Neural cell (in vitro differentiated cells): ENCODE measurements around the gene OTUB2. TPM values are rescaled to one million over a fixed set of nuclear protein-coding genes. Genes with fewer than 3 reads are reported as not detected.

Experiments
- H2AFZ ChIP-seq: fragments of 200-600, 300-800 bp; sonication (generic), shearing (Covaris generic); 2 replicates; pipeline ENCODE4 v1.6.0; 2014; ENCODE audit warnings: low read depth, mild to moderate bottlenecking, antibody characterized with exemption, low read length, moderate library complexity
- H3F3A ChIP-seq: fragments of 200-600 bp; shearing (Covaris generic); 2 replicates; pipeline ENCODE4 v1.6.1; 2016; ENCODE audit warnings: mild to moderate bottlenecking, moderate library complexity, mixed read lengths, antibody characterized with exemption, low read length; ENCODE audit not compliant: insufficient read depth, poor library complexity, severe bottlenecking
- H3K27ac ChIP-seq: fragments of 200-600, 300-800 bp; sonication (generic), shearing (Covaris generic); 2 replicates; pipeline ENCODE4 v1.5.1; 2014; ENCODE audit warnings: mild to moderate bottlenecking, low read length, moderate library complexity
- H3K27me3 ChIP-seq: fragments of 300-800, 200-600 bp; sonication (generic), shearing (Covaris generic); 2 replicates; pipeline ENCODE4 v1.6.0; 2014; ENCODE audit warnings: mild to moderate bottlenecking, low read depth, low read length, moderate library complexity; ENCODE audit not compliant: insufficient read depth
- H3K36me3 ChIP-seq: fragments of 300-800, 200-600 bp; sonication (generic), shearing (Covaris generic); 2 replicates; pipeline ENCODE4 v1.5.1; 2014; ENCODE audit warnings: mild to moderate bottlenecking, antibody characterized with exemption, low read length, moderate library complexity; ENCODE audit not compliant: insufficient read depth
- H3K4me2 ChIP-seq: fragments of 300-800, 200-600 bp; sonication (generic), shearing (Covaris generic); 2 replicates; pipeline ENCODE4 v1.6.0; 2014; ENCODE audit warnings: mild to moderate bottlenecking, low read length
- H3K4me3 ChIP-seq: fragments of 300-800, 200-600 bp; sonication (generic), shearing (Covaris generic); 2 replicates; pipeline ENCODE4 v1.5.1; 2014; ENCODE audit warnings: mild to moderate bottlenecking, low read length, moderate library complexity
- H3K79me2 ChIP-seq: fragments of 200-600 bp; shearing (Covaris generic); replicated peaks from 2 replicates; pipeline ENCODE4 v1.6.0; 2014; ENCODE audit warnings: mild to moderate bottlenecking, low read length, moderate library complexity; ENCODE audit not compliant: insufficient read depth
- H3K9ac ChIP-seq: fragments of 300-800, 200-600 bp; sonication (generic), shearing (Covaris generic); 2 replicates; pipeline ENCODE4 v1.6.1; 2016; ENCODE audit warnings: mild to moderate bottlenecking, low read length, mixed read lengths
- H3K9me2 ChIP-seq: fragments of 200-600 bp; shearing (Covaris generic); 2 replicates; pipeline ENCODE4 v1.6.1; 2016; ENCODE audit warnings: mild to moderate bottlenecking, low read length, mixed read lengths; ENCODE audit not compliant: insufficient read depth
- H3K9me3 ChIP-seq: fragments of 200-600, 300-800 bp; sonication (generic), shearing (Covaris generic); 2 replicates; pipeline ENCODE4 v1.6.1; 2016; ENCODE audit warnings: mild to moderate bottlenecking, mixed run types, low read length, moderate library complexity, mixed read lengths
- H4K20me1 ChIP-seq: fragments of 200-600 bp; shearing (Covaris generic); 2 replicates; pipeline ENCODE4 v1.6.1; 2016; ENCODE audit warnings: mild to moderate bottlenecking, mixed run types; ENCODE audit not compliant: insufficient read depth
- CTCF ChIP-seq: fragments of 450-650 bp; IDR thresholded peaks from 2 replicates; pipeline ENCODE4 v1.5.1; 2014; ENCODE audit warnings: antibody characterized with exemption, mild to moderate bottlenecking, moderate library complexity; ENCODE audit not compliant: poor library complexity, severe bottlenecking
- EP300 ChIP-seq: fragments of 450-650 bp; conservative IDR thresholded peaks from 2 replicates; pipeline ENCODE4 v1.6.1; 2014; ENCODE audit warnings: antibody characterized with exemption, mild to moderate bottlenecking, moderate library complexity; ENCODE audit not compliant: poor library complexity, severe bottlenecking
- EZH2 ChIP-seq: fragments of 200-600, 300-800 bp; shearing (Covaris generic), sonication (generic); IDR thresholded peaks from 2 replicates; pipeline ENCODE4 v1.6.1; 2014; ENCODE audit warnings: antibody characterized with exemption, low read length, borderline replicate concordance, mild to moderate bottlenecking; ENCODE audit not compliant: insufficient read depth, poor library complexity, severe bottlenecking
- MXI1 ChIP-seq: fragments of 450-650 bp; conservative IDR thresholded peaks from 2 replicates; pipeline ENCODE4 v1.6.1; 2014; ENCODE audit warnings: antibody characterized with exemption, mild to moderate bottlenecking; ENCODE audit not compliant: poor library complexity, severe bottlenecking
- POLR2AphosphoS5 ChIP-seq: IDR thresholded peaks from 2 replicates; pipeline ENCODE4 v1.6.1; 2012
- RAD21 ChIP-seq: fragments of 450-650 bp; conservative IDR thresholded peaks from 2 replicates; pipeline ENCODE4 v1.6.1; 2014; ENCODE audit warnings: antibody characterized with exemption, mild to moderate bottlenecking, moderate library complexity
- REST ChIP-seq: IDR thresholded peaks from 2 replicates; pipeline ENCODE4 v1.6.1; 2012; ENCODE audit warnings: borderline replicate concordance
- SMC3 ChIP-seq: fragments of 450-650 bp; conservative IDR thresholded peaks from 2 replicates; pipeline ENCODE4 v1.6.1; 2014; ENCODE audit warnings: antibody characterized with exemption, mild to moderate bottlenecking, moderate library complexity; ENCODE audit not compliant: poor library complexity
- TAF1 ChIP-seq: IDR thresholded peaks from 2 replicates; pipeline ENCODE4 v1.6.1; 2012; ENCODE audit warnings: low read depth
- polyA plus RNA-seq: library from polyadenylated mRNA; depleted of rRNA; stranded (reverse); fragments of >200 nt; gene quantifications from 2 replicates; pipeline ENCODE4 v1.2.3, GENCODE V29; 2014

OTUB2 gene
- polyA plus RNA-seq, 1 donor from 2014 or later: 2.5 TPM

GRCh38 chr14:94051779-94052178, 25.6 kb downstream of the OTUB2 start:
- Histone ChIP-seq H3K9me2 (no peaks in the 10 kb centered on the region), H3K36me3 (peaks cover 9% of the 10 kb centered on the region), H3K9ac (no peak overlapping the region), H3K4me2 (no peak overlapping the region), H4K20me1 (no peaks in the 10 kb centered on the region), H3K4me3 (no peak overlapping the region), H3F3A (no peaks in the 10 kb centered on the region), H3K27me3 (no peaks in the 10 kb centered on the region), H3K79me2 (no peaks in the 10 kb centered on the region), H3K27ac (peak overlapping the region; percentile 34), H3K9me3 (no peaks in the 10 kb centered on the region), H2AFZ (no peak overlapping the region)
- TF ChIP-seq CTCF: no peak
- TF ChIP-seq TAF1: no peak
- no peak for TF ChIP-seq EP300
- no peak for TF ChIP-seq REST
- no peak for TF ChIP-seq RAD21
- TF ChIP-seq SMC3: no peak
- TF ChIP-seq MXI1: no peak
- no peak for TF ChIP-seq EZH2
- no peak for TF ChIP-seq POLR2AphosphoS5

- no peak overlapping the region for H3K4me2 ChIP-seq
- peak overlapping the region; percentile 34 for H3K27ac ChIP-seq
- no peaks in the 10 kb centered on the region for H3K27me3 ChIP-seq
- no peaks in the 10 kb centered on the region for H3K9me2 ChIP-seq
- no peak overlapping the region for H2AFZ ChIP-seq
- no peaks in the 10 kb centered on the region for H3K9me3 ChIP-seq
- TF ChIP-seq EZH2: no peak
- peak; percentile 47 for TF ChIP-seq EP300
- TF ChIP-seq CTCF: no peak
- H3K4me3 ChIP-seq: no peak overlapping the region
- no peaks in the 10 kb centered on the region for H3K79me2 ChIP-seq
- H3K36me3 ChIP-seq: peaks cover 9% of the 10 kb centered on the region
- no peaks in the 10 kb centered on the region for H4K20me1 ChIP-seq
- no peaks in the 10 kb centered on the region for H3F3A ChIP-seq
- no peak overlapping the region for H3K9ac ChIP-seq
These were observed 26.1 kb downstream of the OTUB2 start for GRCh38 chr14:94052199-94052598.
